ENCODE data around the gene FTMT.

DNA sequence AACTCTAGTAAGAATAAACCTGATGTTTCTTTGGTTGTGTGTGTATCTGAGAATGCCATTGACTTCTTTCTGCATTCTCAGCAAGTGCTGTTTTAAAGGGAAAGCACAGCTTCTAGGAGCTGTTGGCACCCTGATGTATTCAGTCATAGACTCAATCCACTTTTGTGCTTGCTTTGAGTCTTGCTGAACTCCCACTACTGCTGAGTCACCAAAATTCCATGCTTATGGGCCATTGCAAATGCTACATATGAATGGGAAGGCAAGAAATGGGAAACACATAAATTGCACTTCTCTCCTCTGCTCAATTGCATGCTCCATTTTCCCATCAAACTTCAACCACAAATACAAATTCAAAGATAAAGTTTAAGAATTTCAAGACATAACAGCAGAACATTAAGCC is 9.8 kb upstream of the FTMT start:
- no peak for TF ChIP-seq ZBTB17 (CRISPR knock-in tag; IDR thresholded peaks at IDR 0.05)
- no peak for TF ChIP-seq EZH2 (IDR thresholded peaks at IDR 0.05; ENCODE audit: borderline replicate concordance, low read depth, low read length)
- no peak for TF ChIP-seq SP1 (CRISPR knock-in tag; IDR thresholded peaks at IDR 0.05)
- TF ChIP-seq, protein P1, sequence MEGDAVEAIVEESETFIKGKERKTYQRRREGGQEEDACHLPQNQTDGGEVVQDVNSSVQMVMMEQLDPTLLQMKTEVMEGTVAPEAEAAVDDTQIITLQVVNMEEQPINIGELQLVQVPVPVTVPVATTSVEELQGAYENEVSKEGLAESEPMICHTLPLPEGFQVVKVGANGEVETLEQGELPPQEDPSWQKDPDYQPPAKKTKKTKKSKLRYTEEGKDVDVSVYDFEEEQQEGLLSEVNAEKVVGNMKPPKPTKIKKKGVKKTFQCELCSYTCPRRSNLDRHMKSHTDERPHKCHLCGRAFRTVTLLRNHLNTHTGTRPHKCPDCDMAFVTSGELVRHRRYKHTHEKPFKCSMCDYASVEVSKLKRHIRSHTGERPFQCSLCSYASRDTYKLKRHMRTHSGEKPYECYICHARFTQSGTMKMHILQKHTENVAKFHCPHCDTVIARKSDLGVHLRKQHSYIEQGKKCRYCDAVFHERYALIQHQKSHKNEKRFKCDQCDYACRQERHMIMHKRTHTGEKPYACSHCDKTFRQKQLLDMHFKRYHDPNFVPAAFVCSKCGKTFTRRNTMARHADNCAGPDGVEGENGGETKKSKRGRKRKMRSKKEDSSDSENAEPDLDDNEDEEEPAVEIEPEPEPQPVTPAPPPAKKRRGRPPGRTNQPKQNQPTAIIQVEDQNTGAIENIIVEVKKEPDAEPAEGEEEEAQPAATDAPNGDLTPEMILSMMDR (IDR thresholded peaks at IDR 0.05 in 2 of 3, conservative IDR thresholded peaks at IDR 0.05 in 1 of 3; ENCODE audit: insufficient read depth in 2 of 3, low read depth in 1 of 3, low read length in 3 of 3), result no peak
